HEK293 (cell line): ENCODE measurements around the gene POLR2C.
A peak's percentile ranks its signal among the peaks of the same experiment; 100 is the strongest.

ENCODE experiments used
- CTCF ChIP-seq: fragments of 450-650 bp; formaldehyde crosslinking; IDR thresholded peaks from 2 replicates; pipeline ENCODE4 v1.5.1; 2016; ENCODE audit warnings: missing biosample characterization, missing genetic modification characterization
- FEZF1 ChIP-seq: fragments of 450-650 bp; formaldehyde crosslinking; IDR thresholded peaks from 2 replicates; pipeline ENCODE4 v1.5.1; 2016; ENCODE audit warnings: missing biosample characterization, missing genetic modification characterization
- HOXC10 ChIP-seq: sonication (generic); formaldehyde crosslinking; IDR thresholded peaks from 2 replicates; pipeline ENCODE4 v1.8.1; 2023; ENCODE audit warnings: mild to moderate bottlenecking, missing genetic modification reagents
- INSM2 ChIP-seq: fragments of 450-650 bp; formaldehyde crosslinking; IDR thresholded peaks from 2 replicates; pipeline ENCODE4 v1.5.1; 2016; ENCODE audit warnings: missing biosample characterization, missing genetic modification characterization
- KLF16 ChIP-seq: fragments of 450-650 bp; formaldehyde crosslinking; IDR thresholded peaks from 2 replicates; pipeline ENCODE4 v1.5.1; 2017; ENCODE audit warnings: missing biosample characterization, missing genetic modification characterization
- KLF7 ChIP-seq: fragments of 450-650 bp; formaldehyde crosslinking; IDR thresholded peaks from 2 replicates; pipeline ENCODE4 v1.5.1; 2016; ENCODE audit warnings: missing biosample characterization, missing genetic modification characterization, borderline replicate concordance
- KLF8 ChIP-seq: fragments of 450-650 bp; formaldehyde crosslinking; IDR thresholded peaks from 2 replicates; pipeline ENCODE4 v1.5.1; 2016; ENCODE audit warnings: missing biosample characterization, missing genetic modification characterization
- PBX3 ChIP-seq: sonication (generic); formaldehyde crosslinking; IDR thresholded peaks from 2 replicates; pipeline ENCODE4 v1.8.1; 2022; ENCODE audit warnings: mild to moderate bottlenecking, moderate library complexity, missing genetic modification reagents
- SP2 ChIP-seq: fragments of 450-650 bp; formaldehyde crosslinking; IDR thresholded peaks from 2 replicates; pipeline ENCODE4 v1.5.1; 2016; ENCODE audit warnings: missing biosample characterization, missing genetic modification characterization
- TRIM28 ChIP-seq: IDR thresholded peaks from 2 replicates; pipeline ENCODE4 v1.6.1; 2011; ENCODE audit warnings: low read length, control low read depth, borderline replicate concordance
- ZBTB20 ChIP-seq: fragments of 450-650 bp; formaldehyde crosslinking; IDR thresholded peaks from 2 replicates; pipeline ENCODE4 v1.5.1; 2016; ENCODE audit warnings: missing biosample characterization, missing genetic modification characterization
- ZBTB7A ChIP-seq: fragments of 450-650 bp; formaldehyde crosslinking; IDR thresholded peaks from 2 replicates; pipeline ENCODE4 v1.5.1; 2016; ENCODE audit warnings: low read depth, missing biosample characterization, missing genetic modification characterization
- ZFHX2 ChIP-seq: fragments of 450-650 bp; formaldehyde crosslinking; conservative IDR thresholded peaks from 2 replicates; pipeline ENCODE4 v1.5.1; 2016; ENCODE audit warnings: missing biosample characterization, missing genetic modification characterization
- ZNF112 ChIP-seq: fragments of 450-650 bp; formaldehyde crosslinking; IDR thresholded peaks from 2 replicates; pipeline ENCODE4 v1.5.0; 2017; ENCODE audit warnings: missing biosample characterization, missing genetic modification characterization
- ZNF133 ChIP-seq: fragments of 450-650 bp; formaldehyde crosslinking; IDR thresholded peaks from 2 replicates; pipeline ENCODE4 v1.5.1; 2016; ENCODE audit warnings: missing biosample characterization, missing genetic modification characterization
- ZNF157 ChIP-seq: fragments of 450-650 bp; formaldehyde crosslinking; IDR thresholded peaks from 2 replicates; pipeline ENCODE4 v1.5.1; 2016; ENCODE audit warnings: missing biosample characterization, missing genetic modification characterization
- ZNF16 ChIP-seq: fragments of 450-650 bp; formaldehyde crosslinking; IDR thresholded peaks from 2 replicates; pipeline ENCODE4 v1.5.1; 2016; ENCODE audit warnings: low read depth, missing biosample characterization, missing genetic modification characterization
- ZNF174 ChIP-seq: fragments of 450-650 bp; formaldehyde crosslinking; IDR thresholded peaks from 2 replicates; pipeline ENCODE4 v1.5.0; 2017; ENCODE audit warnings: missing biosample characterization, mild to moderate bottlenecking, missing genetic modification characterization
- ZNF2 ChIP-seq: fragments of 450-650 bp; formaldehyde crosslinking; IDR thresholded peaks from 2 replicates; pipeline ENCODE4 v1.5.1; 2016; ENCODE audit warnings: missing biosample characterization, missing genetic modification characterization
- ZNF223 ChIP-seq: fragments of 450-650 bp; formaldehyde crosslinking; IDR thresholded peaks from 2 replicates; pipeline ENCODE4 v1.5.1; 2016; ENCODE audit warnings: missing biosample characterization, missing genetic modification characterization
- ZNF302 ChIP-seq: fragments of 450-650 bp; formaldehyde crosslinking; IDR thresholded peaks from 2 replicates; pipeline ENCODE4 v1.5.1; 2016; ENCODE audit warnings: missing biosample characterization, missing genetic modification characterization, low read depth
- ZNF324 ChIP-seq: fragments of 450-650 bp; formaldehyde crosslinking; IDR thresholded peaks from 2 replicates; pipeline ENCODE4 v1.5.1; 2016; ENCODE audit warnings: missing biosample characterization, missing genetic modification characterization
- ZNF398 ChIP-seq: fragments of 450-650 bp; formaldehyde crosslinking; IDR thresholded peaks from 2 replicates; pipeline ENCODE4 v1.5.1; 2017; ENCODE audit warnings: missing biosample characterization, missing genetic modification characterization
- ZNF423 ChIP-seq: fragments of 450-650 bp; formaldehyde crosslinking; IDR thresholded peaks from 2 replicates; pipeline ENCODE4 v1.5.1; 2016; ENCODE audit warnings: missing biosample characterization, missing genetic modification characterization
- ZNF473 ChIP-seq: fragments of 450-650 bp; formaldehyde crosslinking; IDR thresholded peaks from 2 replicates; pipeline ENCODE4 v1.5.1; 2017; ENCODE audit warnings: missing biosample characterization, missing genetic modification characterization
- ZNF514 ChIP-seq: fragments of 450-650 bp; formaldehyde crosslinking; IDR thresholded peaks from 2 replicates; pipeline ENCODE4 v1.5.1; 2016; ENCODE audit warnings: missing biosample characterization, missing genetic modification characterization
- ZNF548 ChIP-seq: fragments of 450-650 bp; formaldehyde crosslinking; IDR thresholded peaks from 2 replicates; pipeline ENCODE4 v1.5.1; 2016; ENCODE audit warnings: missing biosample characterization, missing genetic modification characterization
- ZNF558 ChIP-seq: fragments of 450-650 bp; formaldehyde crosslinking; IDR thresholded peaks from 2 replicates; pipeline ENCODE4 v1.5.1; 2016; ENCODE audit warnings: missing biosample characterization, missing genetic modification characterization
- ZNF585B ChIP-seq: fragments of 450-650 bp; formaldehyde crosslinking; IDR thresholded peaks from 2 replicates; pipeline ENCODE4 v1.5.1; 2016; ENCODE audit warnings: missing biosample characterization, missing genetic modification characterization
- ZNF623 ChIP-seq: fragments of 450-650 bp; formaldehyde crosslinking; IDR thresholded peaks from 2 replicates; pipeline ENCODE4 v1.5.1; 2016; ENCODE audit warnings: missing biosample characterization, missing genetic modification characterization
- ZNF654 ChIP-seq: fragments of 450-650 bp; formaldehyde crosslinking; IDR thresholded peaks from 2 replicates; pipeline ENCODE4 v1.5.1; 2016; ENCODE audit warnings: low read depth, missing biosample characterization, missing genetic modification characterization
- ZNF658 ChIP-seq: fragments of 450-650 bp; formaldehyde crosslinking; IDR thresholded peaks from 2 replicates; pipeline ENCODE4; 2016; ENCODE audit warnings: missing biosample characterization, missing genetic modification characterization
- ZNF670 ChIP-seq: fragments of 450-650 bp; formaldehyde crosslinking; IDR thresholded peaks from 2 replicates; pipeline ENCODE4 v1.5.1; 2016; ENCODE audit warnings: missing biosample characterization, missing genetic modification characterization, low read depth
- ZNF677 ChIP-seq: fragments of 450-650 bp; IDR thresholded peaks from 2 replicates; pipeline ENCODE4 v1.5.0; 2018; ENCODE audit warnings: missing biosample characterization, mild to moderate bottlenecking, missing genetic modification characterization, moderate library complexity
- ZNF776 ChIP-seq: fragments of 450-650 bp; formaldehyde crosslinking; IDR thresholded peaks from 2 replicates; pipeline ENCODE4 v1.5.0; 2017; ENCODE audit warnings: missing biosample characterization, missing genetic modification characterization, borderline replicate concordance
- ZNF830 ChIP-seq: fragments of 450-650 bp; IDR thresholded peaks from 2 replicates; pipeline ENCODE4 v1.5.0; 2018; ENCODE audit warnings: missing biosample characterization, missing genetic modification characterization, low read depth, mild to moderate bottlenecking, moderate library complexity
- ZNF843 ChIP-seq: fragments of 450-650 bp; formaldehyde crosslinking; IDR thresholded peaks from 2 replicates; pipeline ENCODE4 v1.5.1; 2016; ENCODE audit warnings: missing biosample characterization, missing genetic modification characterization

The POLR2C gene

GRCh38 chr16:57485916-57486857 lies 23.7 kb downstream of the POLR2C start, which contains the start of gene DOK4 (continued):
- TF ChIP-seq CTCF (tag by site-specific recombination) (no peak), ZNF585B (tag by site-specific recombination) (no peak), HOXC10 (no peak), ZNF776 (tag by site-specific recombination) (no peak), ZNF658 (tag by site-specific recombination) (no peak), ZNF2 (no peak), PBX3 (CRISPR knock-in tag) (no peak), ZNF670 (tag by site-specific recombination) (no peak), KLF7 (tag by site-specific recombination) (no peak), SP2 (tag by site-specific recombination) (peak; percentile 67), ZNF423 (tag by site-specific recombination) (0 out of 2 replicates have a peak, but pooled peaks have one; percentile 34), ZBTB20 (tag by site-specific recombination) (peak; percentile 90), FEZF1 (tag by site-specific recombination) (no peak), ZNF157 (tag by site-specific recombination) (0 out of 2 replicates have a peak, but pooled peaks have one; percentile 43), ZFHX2 (tag by site-specific recombination) (peak; percentile 67), ZNF830 (tag by site-specific recombination) (no peak), ZNF558 (tag by site-specific recombination) (no peak), INSM2 (no peak), KLF16 (tag by site-specific recombination) (peak; percentile 49; the same call in 1 of the 2 replicates), ZNF623 (tag by site-specific recombination) (no peak), ZNF473 (tag by site-specific recombination) (no peak), ZNF843 (tag by site-specific recombination) (no peak), ZNF398 (tag by site-specific recombination) (peak; percentile 60), ZNF324 (tag by site-specific recombination) (no peak), ZNF302 (tag by site-specific recombination) (no peak), ZNF654 (tag by site-specific recombination) (no peak), ZNF16 (tag by site-specific recombination) (no peak), ZBTB7A (tag by site-specific recombination) (no peak), ZNF112 (tag by site-specific recombination) (no peak), ZNF548 (no peak), TRIM28 (no peak), ZNF223 (no peak), ZNF514 (tag by site-specific recombination) (no peak), ZNF174 (tag by site-specific recombination) (no peak), KLF8 (peak; percentile 33; the same call in 1 of the 2 replicates), ZNF677 (tag by site-specific recombination) (no peak), ZNF133 (no peak)
